ENCODE results near the gene KCNT2.

DNA sequence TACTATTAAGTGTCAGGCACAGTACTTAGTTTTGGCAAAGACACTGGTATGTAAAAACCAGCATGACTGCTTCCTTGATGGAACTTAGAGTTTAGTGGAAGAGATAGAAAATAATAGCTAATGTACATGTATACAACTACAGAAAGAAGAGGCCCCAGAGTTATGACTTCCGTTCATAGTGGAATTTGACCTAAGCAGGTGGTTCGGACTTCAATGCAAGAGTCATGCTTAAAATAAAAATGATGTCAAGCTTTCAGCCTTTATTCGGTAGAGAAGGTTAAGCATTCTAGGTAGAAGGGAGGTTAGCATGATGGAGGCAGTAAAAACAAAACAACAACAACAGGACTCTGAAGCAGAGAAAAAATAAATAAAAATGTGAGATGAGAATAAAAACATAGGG is 165.9 kb downstream of the KCNT2 start:
- no peak for TF ChIP-seq RAD51 (IDR thresholded peaks at IDR 0.05)
- TF ChIP-seq POLR2A (IDR thresholded peaks at IDR 0.05; ENCODE audit: low read depth, low read length) = no peak
- TF ChIP-seq NFYA (IDR thresholded peaks at IDR 0.05; ENCODE audit: borderline replicate concordance, low read depth, low read length) = no peak
- no peak for TF ChIP-seq EZH2 (IDR thresholded peaks at IDR 0.05; ENCODE audit: borderline replicate concordance, control insufficient read depth, low read depth, low read length)

Measured in GM12878 (cell line).